ENCODE measurements around the gene NLRP2B.
"Not testable (repeated sequence)": the region's sequence is repeated elsewhere in the genome, so short reads cannot be mapped to it uniquely, and the experiment has no call there.

The NLRP2B gene

DNA sequence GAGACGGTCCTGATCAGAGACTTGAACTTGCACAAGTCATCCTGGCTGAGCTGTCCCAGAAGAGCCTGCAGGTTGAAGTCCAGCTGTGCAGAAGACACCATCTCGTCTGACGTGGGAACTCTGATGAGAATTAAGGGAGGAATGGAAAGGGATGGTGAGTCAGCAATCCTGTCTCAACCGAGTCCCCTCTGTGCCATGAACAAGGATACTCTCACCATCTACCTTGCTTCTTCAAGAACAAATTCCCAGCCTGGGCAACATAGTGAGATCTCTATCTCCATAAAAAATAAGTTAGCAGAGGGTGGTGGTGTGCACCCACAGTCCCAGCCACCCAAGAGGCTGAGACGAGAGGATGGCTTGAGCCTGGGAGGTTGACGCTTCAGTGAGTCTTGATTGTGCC lies at the start of gene NLRP2B:
Gene NLRP2B, minus strand, starts transcription at position 101 of the 400 bp plus-strand sequence.
- DNase-seq, result no peak
- intact Hi-C loops (cut with DNase I), result no loop called here

DNA sequence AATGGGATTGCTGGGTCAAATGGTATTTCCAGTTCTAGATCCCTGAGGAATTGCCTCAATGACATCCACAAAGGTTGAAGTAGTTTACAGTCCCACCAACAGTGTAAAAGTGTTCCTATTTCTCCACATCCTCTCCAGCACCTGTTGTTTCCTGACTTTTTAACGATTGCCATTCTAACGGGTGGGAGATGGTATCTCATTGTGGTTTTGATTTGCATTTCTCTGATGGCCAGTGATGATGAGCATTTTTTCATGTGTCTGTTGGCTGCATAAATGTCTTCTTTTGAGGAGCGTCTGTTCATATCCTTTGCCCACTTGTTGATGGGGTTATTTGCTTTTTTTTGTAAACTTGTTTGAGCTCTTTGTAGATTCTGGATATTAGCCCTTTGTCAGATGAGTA lies 45.9 kb upstream of the NLRP2B start:
- DNase-seq; intact Hi-C loops (cut with DNase I): not testable (repeated sequence)

DNA sequence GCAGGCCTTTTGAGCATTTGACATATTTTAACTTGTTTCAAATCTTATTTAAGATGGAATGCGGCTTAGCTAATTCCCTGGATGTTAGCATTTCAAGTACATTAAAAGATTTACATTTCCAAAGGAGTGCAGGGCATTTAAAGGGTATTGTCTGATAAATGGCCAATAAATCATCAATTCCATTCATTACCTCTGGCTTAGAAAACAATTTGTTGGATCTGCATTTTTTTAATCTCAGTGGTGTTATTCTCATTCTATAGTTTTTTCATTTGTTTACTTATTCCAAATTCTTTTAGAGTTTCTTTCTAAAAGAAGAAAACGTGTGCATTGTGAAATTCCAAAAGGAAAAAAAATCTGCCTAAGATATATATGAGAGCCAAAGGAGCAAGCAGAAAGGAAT lies 1.3 kb upstream of the NLRP2B start:
- intact Hi-C loops (cut with DNase I), result no loop called here
- DNase-seq, result no peak

DNA sequence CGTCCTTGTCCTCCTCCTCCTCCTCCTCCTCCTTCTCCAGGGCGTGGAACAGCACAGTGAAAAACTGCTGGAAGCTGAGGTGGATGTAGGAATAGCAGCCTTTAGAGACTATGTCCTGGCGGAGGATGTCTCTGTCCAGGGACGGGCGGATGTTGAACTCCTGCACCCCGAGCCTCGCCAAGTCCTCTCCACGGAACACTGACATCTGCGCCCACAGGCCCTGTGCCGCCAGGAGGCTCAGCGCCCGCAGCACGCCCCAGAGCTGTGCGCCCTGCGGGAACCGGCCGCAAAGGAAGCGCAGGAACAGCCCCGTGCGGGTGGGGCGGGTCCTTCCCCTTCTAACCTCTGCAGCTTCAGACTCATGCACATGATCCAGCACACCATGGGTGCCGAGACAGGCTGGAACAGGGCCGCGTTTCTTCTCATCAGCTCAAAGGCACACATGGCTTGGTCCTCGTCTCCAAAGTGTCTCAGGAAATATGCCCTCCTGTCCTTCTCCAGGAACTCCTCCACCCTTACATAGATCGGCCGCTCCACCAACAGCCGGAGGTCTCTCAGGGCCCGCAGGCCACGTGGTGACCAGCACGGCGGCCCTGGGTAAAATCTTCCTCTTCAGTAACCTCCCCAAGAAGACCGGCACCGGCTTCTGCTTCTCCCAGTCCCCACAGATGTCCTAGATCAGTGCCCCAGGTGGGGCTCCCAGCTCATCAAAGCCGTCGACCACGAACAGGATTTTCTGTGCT lies 1.2 kb downstream of the NLRP2B start:
- intact Hi-C loops (cut with DNase I), result no loop called here
- DNase-seq, result no peak

DNA sequence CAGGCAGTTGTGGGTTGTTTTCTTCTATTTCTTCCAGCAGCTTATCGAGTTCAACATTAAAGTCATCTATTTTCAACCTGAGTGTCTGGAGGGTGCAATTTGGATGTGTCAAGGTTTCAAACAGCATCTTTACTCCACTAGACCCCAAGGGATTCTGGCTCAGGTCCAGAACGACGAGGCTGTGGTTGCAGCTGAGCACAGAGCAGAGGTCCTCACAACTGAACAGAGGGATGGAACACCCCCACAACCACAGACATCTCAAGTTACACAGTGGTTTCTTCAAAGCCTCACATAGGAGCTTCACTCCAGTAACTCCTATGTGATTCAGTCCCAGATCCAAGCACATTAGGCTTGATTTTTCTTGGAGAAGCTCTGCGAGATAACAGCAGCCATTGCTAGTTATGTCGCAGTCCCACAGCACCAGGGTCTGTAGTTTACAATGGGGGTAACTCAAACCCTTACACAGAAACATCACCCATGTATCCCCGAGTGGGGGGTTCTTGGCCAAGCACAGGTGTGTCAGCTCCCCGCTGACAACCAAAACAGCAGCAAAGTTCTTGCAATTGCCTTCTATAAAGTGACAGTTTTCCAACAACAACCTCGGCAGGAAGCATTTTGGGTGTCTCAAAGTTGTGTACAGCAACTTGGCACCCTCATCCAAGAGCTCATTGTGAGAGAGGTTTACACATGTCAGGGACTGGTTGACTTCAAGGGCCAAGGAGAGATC lies 2.8 kb downstream of the NLRP2B start:
- intact Hi-C loops (cut with DNase I), result no loop called here
- no peak for DNase-seq

DNA sequence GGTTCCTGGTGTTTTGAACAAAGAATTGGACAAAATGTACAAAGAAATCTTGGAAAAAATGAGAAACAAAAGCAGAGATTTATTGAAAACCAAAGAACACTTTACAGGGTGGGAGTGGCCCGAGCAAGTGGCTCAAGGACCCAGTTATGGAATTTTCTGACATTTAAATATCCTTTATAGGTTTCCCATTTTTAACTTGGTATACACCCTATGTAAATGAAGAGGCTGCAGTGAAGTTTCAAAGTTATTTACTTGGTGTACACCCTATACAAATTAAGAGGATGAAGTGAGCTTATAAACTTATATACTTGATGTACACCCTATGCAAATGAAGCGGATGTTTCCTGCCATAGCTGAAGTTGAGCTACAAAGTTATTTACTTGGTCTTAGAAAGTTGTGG lies 4.7 kb downstream of the NLRP2B start:
- DNase-seq, result no peak
- intact Hi-C loops (cut with DNase I), result no loop called here

DNA sequence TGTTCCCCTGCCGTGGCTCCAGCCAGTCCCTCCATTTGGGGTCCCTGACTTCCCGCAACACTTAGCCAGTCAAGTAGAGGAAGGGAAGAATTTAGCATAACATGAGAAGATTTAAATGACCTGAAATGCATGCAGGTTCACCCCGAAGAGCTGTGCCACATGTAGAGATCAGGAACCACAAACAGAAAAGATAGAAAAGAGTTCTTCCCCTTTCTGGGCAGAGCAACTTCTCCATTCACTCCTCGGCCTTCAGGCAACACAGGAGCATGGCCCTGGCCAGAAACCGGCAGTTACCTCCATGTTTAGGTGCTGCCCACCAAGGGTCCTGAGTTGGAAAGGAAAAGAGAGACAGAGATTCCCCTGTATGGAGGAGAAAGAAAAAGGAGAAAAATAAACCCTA lies 5.2 kb downstream of the NLRP2B start:
- intact Hi-C loops (cut with DNase I), result no loop called here
- DNase-seq, result no peak

DNA sequence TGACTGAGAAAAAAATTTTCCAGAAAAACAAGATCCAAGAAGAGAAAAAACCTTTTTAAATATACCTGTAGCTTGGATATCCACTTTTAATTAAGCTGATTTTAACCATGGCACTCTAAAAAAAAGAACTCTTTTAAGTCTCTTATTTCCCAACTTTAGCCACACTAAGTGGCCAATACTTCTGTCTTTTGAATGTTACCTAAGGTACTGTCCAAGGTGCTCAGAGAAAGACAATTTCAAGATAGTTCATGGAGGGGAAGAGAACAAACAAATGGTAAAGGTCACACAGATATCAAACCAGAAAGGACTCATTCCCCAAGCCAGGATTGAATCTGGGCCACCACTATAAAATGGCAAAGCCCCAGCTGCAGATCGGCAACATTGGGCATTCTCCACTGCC lies 10.1 kb downstream of the NLRP2B start:
- no peak for DNase-seq
- intact Hi-C loops (cut with DNase I), result no loop called here

DNA sequence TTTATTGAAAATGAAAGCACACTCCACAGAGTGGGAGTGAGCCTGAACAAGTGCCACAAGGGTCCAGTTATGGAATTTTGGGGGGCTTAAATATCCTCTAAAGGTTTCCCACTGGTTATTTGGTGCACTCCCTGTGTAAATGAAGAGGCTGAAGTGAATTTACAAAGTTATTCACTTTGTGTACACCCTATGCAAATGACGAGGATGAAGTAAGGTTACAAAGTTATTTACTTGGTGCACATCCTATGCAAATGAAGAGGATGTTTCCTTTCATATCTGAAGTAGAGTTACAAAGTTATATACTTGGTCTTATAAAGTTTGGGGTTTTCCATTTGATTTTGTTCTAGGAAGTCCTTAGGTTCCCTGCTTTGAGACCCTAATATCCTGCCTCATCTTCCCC lies 13.1 kb downstream of the NLRP2B start:
- DNase-seq, result no peak
- intact Hi-C loops (cut with DNase I), result no loop called here

DNA sequence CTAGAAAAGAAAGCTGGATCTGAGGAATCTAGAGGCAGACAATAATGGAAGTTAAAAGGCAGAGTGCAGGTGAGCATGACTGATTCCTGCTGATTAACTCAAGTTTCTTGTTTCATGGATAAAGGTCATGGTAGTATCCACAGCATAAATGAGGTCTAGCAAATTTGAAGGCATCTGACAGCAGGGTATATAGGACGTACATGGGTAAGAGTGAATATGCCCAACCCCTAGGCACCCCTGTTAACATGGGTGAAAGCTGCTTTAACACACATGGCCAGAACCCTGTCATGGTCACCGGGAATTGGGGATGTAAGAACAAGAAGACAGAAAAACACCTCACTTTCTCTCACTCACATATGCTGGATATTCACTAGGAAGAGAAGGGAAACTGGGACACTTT lies 25.0 kb downstream of the NLRP2B start:
- DNase-seq, result no peak
- intact Hi-C loops (cut with DNase I), result no loop called here

DNA sequence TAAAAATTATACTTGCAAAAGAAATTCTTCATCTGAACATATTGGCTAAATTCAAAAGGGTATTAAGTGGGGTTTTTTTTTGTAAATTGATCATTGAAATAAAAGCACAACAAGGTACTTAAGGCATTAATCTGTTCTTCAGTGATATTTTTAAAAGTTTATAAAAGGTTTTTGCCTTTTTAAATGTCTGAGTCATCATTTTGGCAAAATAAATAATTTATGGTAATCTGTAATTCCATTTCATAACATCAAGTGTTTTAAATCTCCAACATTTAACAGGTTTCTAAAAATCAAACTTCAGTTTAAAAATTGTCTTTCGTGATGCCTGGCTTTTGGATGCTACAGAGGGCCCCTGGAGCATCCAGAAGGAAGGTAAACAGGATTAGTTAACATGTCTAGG lies 27.4 kb downstream of the NLRP2B start:
- intact Hi-C loops (cut with DNase I), result no loop called here

DNA sequence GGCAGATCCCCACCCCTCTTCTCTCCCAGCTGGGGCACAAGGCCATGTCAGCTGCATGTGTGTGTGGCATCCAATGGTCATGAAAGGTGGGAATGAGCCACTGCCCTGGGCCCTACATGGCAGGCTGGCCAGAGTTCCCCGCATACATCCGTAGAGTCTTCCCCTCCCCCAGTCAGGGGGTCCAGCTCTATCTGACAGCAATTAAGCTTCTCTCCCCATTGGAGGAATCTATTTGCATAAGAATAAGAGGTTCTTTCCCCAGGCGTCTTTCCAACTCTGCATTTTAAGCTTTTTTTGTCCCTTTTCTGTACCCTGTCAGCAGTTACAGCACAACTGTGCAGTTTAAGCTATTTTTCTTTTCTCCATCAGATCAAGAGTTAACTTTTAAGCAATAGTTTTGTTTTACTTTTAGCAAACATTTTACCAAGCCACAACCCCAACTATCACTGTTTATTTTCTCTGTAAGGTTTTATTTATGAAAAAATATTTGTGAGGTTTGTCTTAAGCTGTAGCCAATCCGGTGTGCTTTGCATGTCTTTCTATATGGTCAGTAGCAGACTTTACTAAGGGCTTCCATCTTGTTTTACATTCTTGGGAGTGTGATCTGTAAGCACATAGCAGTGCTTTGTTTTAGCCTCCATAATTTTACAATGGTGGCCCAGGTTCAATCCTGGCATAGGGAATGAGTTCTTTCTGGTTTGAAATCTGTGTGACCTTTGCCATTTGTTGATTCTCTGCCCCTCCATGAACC lies 28.7 kb downstream of the NLRP2B start:
- DNase-seq, result no peak
- intact Hi-C loops (cut with DNase I), result no loop called here

More for the DNA sequence above, 27.4 kb downstream of the NLRP2B start:
- DNase-seq, result no peak

DNA sequence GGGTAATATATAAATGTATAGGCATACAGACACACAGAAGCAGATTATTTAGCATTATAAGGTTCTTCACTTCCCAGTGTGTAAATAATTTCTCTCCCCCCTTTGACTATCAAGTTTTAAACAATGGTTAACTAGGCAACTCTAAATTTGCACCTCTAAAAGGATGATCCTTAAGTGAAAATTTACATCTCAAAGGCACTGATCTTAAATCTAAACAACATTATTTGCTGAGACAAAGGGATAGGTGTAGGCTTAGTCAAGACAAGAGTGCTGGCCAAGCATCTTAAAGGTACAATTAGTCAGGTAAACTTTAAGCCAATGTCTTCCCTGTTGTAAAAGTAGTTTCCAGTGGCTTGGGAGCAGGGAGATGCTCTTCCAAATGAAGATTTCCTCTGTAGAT lies 33.0 kb downstream of the NLRP2B start:
- intact Hi-C loops (cut with DNase I), result no loop called here
- DNase-seq, result no peak

DNA sequence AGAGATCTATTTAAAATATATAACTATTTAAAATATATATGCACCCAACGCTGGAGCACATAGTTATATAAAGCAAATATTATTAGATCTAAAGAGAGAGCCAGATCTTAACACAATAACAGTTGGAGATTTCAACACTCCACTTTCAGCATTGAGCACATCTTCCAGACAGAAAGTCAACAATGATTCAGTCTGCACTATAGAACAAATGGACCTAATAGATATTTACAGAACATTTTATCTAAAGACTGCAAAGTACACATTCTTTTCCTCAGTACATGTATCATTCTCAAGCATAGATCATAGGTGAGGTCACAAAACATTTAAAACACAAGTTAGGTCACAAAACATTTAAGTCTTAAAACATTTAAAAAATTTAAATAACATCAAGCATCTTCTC lies 36.4 kb downstream of the NLRP2B start:
- DNase-seq, result no peak
- intact Hi-C loops (cut with DNase I), result no loop called here

DNA sequence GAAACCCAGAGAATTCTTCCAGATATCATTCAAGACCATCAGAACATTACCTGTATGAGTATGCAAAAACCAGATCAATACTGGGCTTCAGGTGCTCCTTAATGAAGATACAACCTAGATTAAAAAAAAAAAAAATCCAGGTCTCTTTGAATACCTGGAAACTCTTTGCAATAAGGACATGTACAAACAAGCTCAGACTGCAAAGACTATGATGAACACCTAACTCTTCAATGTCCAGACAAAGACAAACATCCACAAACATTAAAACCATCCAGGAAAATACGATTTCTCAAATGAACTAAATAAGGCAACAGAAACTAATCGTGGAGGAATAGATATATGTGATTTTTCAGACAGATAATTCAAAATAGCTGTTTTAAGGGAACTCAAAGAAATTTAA lies 38.7 kb downstream of the NLRP2B start:
- DNase-seq, result no peak
- intact Hi-C loops (cut with DNase I), result no loop called here

DNA sequence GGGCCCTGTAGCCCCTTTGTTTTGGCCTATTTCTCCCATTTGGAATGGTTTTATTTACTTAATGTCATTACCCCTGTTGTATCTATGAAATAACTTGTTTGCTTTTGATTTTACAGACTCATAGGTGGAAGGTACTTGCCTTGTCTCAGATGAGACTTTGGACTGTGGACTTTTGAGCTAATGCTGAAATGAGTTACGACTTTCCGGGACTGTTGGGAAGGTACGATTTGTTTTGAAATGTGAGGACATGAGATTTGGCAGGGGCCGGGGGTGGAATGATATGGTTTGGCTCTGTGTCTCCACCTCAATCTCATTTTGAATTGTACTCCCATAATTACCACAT lies 39.4 kb downstream of the NLRP2B start:
- no peak for DNase-seq
- intact Hi-C loops (cut with DNase I), result no loop called here

DNA sequence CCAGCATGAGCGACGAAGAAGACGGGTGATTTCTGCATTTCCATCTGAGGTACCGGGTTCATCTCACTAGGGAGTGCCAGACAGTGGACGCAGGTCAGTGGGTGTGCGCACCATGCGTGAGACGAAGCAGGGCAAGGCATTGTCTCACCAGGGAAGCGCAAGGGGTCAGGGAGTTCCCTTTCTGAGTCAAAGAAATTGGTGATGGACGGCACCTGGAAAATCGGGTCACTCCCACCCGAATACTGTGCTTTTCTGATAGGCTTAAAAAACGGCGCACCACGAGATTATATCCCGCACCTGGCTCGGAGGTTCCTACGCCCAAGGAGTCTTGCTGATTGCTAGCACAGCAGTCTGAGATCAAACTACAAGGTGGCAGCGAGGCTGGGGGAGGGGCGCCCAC lies 50.6 kb downstream of the NLRP2B start:
- DNase-seq; intact Hi-C loops (cut with DNase I): not testable (repeated sequence)

Data from head of caudate nucleus (tissue), 42 donors.